Parathyroid adenoma (tissue), 2 donors: ENCODE measurements around the gene TRPC6.
"Not testable (repeated sequence)": the region's sequence is repeated elsewhere in the genome, so short reads cannot be mapped to it uniquely, and the experiment has no call there.

Source experiments
- H2AFZ ChIP-seq: fragments of 300-600 bp; sonication (generic); one replicate; pipeline ENCODE4 v1.7.0; 2017; ENCODE audit warnings: antibody characterized with exemption, mild to moderate bottlenecking
- H3K27ac ChIP-seq: fragments of 300-600 bp; sonication (generic); one replicate; pipeline ENCODE4 v1.7.0; 2017
- H3K27me3 ChIP-seq: fragments of 300-600 bp; sonication (generic); one replicate; pipeline ENCODE4 v1.7.0; 2017; ENCODE audit warnings: low read length; ENCODE audit not compliant: control insufficient read depth, insufficient read depth
- H3K36me3 ChIP-seq: fragments of 300-600 bp; sonication (generic); one replicate; pipeline ENCODE4 v1.7.0; 2017; ENCODE audit warnings: low read length; ENCODE audit not compliant: control insufficient read depth, insufficient read depth
- H3K4me1 ChIP-seq: fragments of 300-600 bp; sonication (generic); one replicate; pipeline ENCODE4 v1.7.0; 2017; ENCODE audit warnings: control low read depth
- H3K4me2 ChIP-seq: fragments of 300-600 bp; sonication (generic); one replicate; pipeline ENCODE4 v1.7.0; 2017; ENCODE audit warnings: low read length
- H3K4me3 ChIP-seq: fragments of 300-600 bp; sonication (generic); one replicate; pipeline ENCODE4 v1.7.0; 2017; ENCODE audit warnings: low read depth, low read length
- H3K79me2 ChIP-seq: fragments of 300-600 bp; sonication (generic); one replicate; pipeline ENCODE4 v1.7.0; 2017; ENCODE audit warnings: control low read depth
- H3K9ac ChIP-seq: fragments of 300-600 bp; sonication (generic); one replicate; pipeline ENCODE4 v1.7.0; 2017; ENCODE audit warnings: mild to moderate bottlenecking
- H3K9me3 ChIP-seq: fragments of 300-600 bp; sonication (generic); one replicate; pipeline ENCODE4 v1.7.0; 2017; ENCODE audit warnings: low read length; ENCODE audit not compliant: control insufficient read depth
- TF ChIP-seq, protein P1 (sequence below): fragments of 300-600 bp; sonication (generic); IDR thresholded peaks from one replicate; pipeline ENCODE4 v1.7.0; 2017; ENCODE audit warnings: antibody characterized with exemption, mild to moderate bottlenecking
- donor health status: primary hyperparathyroidism.

Gene TRPC6

DNA sequence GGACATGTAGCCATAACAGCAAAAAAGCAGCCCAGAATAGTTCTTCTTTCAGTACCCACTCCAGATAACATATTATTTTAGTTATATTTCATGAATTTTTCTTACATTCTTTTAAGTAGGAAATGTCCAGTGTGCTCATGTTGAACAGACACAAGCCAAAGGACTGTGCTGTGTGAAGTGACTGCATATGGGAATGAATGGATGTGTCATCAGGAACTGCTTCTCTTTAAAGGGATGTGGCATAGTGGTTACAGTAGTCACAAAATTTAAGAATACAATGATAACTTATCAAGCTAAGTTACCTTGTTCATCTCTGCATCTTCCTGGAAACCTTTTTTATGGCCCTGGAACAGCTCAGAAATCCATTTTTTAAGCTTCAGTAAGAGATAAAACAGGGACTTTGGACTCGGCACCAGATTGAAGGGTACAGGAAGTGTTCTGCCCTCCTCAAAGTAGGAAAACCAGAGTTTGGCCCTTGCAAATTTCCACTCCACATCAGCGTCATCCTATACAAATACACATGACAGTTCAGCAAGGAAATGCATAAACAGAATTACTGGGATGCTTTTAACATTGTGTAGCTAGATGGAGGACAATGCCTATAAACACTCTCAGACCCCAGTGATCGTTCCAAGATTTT, 112.8 kb downstream of the TRPC6 start:
- Histone ChIP-seq H2AFZ (no peak overlapping the region), H3K36me3 (no peaks in the 10 kb centered on the region), H3K9me3 (no peaks in the 10 kb centered on the region), H3K4me2 (no peak overlapping the region), H3K27ac (no peak overlapping the region), H3K79me2 (no peaks in the 10 kb centered on the region), H3K27me3 (no peaks in the 10 kb centered on the region), H3K9ac (no peak overlapping the region), H3K4me1 (no peaks in the 10 kb centered on the region), H3K4me3 (no peak overlapping the region)
- TF ChIP-seq, protein P1, sequence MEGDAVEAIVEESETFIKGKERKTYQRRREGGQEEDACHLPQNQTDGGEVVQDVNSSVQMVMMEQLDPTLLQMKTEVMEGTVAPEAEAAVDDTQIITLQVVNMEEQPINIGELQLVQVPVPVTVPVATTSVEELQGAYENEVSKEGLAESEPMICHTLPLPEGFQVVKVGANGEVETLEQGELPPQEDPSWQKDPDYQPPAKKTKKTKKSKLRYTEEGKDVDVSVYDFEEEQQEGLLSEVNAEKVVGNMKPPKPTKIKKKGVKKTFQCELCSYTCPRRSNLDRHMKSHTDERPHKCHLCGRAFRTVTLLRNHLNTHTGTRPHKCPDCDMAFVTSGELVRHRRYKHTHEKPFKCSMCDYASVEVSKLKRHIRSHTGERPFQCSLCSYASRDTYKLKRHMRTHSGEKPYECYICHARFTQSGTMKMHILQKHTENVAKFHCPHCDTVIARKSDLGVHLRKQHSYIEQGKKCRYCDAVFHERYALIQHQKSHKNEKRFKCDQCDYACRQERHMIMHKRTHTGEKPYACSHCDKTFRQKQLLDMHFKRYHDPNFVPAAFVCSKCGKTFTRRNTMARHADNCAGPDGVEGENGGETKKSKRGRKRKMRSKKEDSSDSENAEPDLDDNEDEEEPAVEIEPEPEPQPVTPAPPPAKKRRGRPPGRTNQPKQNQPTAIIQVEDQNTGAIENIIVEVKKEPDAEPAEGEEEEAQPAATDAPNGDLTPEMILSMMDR = no peak

DNA sequence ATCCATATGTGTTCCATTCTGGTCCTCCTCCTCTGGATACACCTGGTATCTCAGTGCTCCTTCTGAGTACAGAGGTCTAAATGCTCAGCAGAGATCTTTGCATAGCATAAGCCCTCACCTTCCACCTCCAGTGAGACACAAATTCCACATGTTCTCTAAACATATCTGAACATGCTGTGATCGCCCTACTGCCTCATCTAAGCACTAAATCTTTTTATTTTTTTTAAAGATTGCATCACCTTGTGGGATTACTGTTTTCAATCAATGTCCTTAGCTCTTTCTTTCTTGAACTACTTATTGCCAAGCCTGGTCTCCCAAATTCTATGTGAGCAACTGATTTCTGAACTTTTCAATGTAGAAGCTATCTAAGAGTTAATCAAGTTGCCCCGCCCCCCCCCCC, 113.4 kb downstream of the TRPC6 start:
- Histone ChIP-seq H3K36me3 (no peaks in the 10 kb centered on the region), H3K27me3 (no peaks in the 10 kb centered on the region), H3K4me2 (no peak overlapping the region), H3K4me3 (no peak overlapping the region), H3K9ac (no peak overlapping the region), H2AFZ (no peak overlapping the region), H3K9me3 (no peaks in the 10 kb centered on the region), H3K79me2 (no peaks in the 10 kb centered on the region), H3K4me1 (no peaks in the 10 kb centered on the region), H3K27ac (no peak overlapping the region)
- TF ChIP-seq, protein P1 = no peak

DNA sequence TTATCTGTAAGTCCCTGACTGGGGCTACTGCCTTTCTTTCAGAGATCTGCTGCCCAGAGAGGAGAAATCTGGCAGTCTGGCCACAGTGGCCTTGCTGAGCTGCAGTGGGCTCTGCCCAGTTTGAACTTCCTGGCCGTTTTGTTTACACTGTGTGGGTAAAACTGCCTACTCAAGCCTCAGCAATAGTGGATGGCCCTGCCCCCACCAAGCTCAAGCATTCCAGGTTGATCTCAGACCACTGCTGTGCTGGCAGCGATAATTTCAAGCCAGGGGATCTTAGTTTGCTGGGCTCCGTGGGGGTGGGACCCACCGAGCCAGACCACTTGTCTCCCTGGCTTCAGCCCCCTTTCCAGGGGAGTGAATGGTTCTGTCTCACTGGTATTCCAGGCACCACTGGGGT, 117.5 kb downstream of the TRPC6 start:
- no peaks in the 10 kb centered on the region for H3K27me3 ChIP-seq
- no peak overlapping the region for H3K9ac ChIP-seq
- H3K27ac ChIP-seq = no peak overlapping the region
- H3K9me3 ChIP-seq = no peaks in the 10 kb centered on the region
- no peak overlapping the region for H2AFZ ChIP-seq
- H3K4me2 ChIP-seq = no peak overlapping the region
- TF ChIP-seq, protein P1 = no peak
- H3K4me1 ChIP-seq = no peaks in the 10 kb centered on the region
- no peaks in the 10 kb centered on the region for H3K79me2 ChIP-seq
- no peak overlapping the region for H3K4me3 ChIP-seq
- H3K36me3 ChIP-seq = no peaks in the 10 kb centered on the region

DNA sequence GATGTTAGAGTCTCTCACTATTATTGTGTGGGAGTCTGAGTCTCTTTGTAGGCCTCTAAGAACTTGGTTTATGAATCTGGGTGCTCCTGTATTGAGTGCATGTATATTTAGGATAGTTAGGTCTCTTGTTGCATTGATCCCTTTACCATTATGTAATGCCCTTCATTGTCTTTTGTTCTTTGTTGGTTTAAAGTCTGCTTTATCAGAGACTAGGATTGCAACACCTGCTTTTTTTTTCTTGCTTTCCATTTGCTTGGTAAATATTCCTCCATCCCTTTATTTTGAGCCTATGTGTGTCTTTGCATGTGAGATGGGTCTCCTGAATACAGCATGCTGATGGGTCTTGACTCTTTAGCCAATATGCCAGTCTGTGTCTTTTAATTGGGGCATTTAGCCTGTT, 119.4 kb downstream of the TRPC6 start:
- H3K4me1 ChIP-seq, H3K27me3 ChIP-seq, H3K27ac ChIP-seq, H3K9me3 ChIP-seq, H3K4me3 ChIP-seq, H3K9ac ChIP-seq, H3K79me2 ChIP-seq, H3K4me2 ChIP-seq, H2AFZ ChIP-seq, H3K36me3 ChIP-seq: not testable (repeated sequence)

DNA sequence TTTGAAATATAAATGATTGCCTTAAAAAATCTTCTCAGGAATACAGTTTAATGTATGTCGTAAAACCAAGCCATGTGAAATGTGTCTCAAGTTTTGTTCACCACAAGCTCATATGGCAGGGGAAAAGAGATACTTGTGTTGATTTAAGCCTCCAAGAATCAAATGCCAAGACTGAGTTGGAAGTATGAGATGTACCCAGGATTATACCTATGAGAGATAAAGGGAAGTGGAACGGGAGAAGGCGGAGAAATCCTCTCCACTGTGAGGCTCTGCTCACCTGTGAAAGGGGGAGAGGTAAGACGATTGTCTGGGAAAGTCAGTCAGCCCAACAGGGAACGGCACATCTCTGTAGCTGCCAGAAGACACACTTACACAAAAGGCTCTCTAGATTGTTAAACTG, 124.8 kb downstream of the TRPC6 start:
- Histone ChIP-seq H3K4me1 (no peaks in the 10 kb centered on the region), H2AFZ (no peak overlapping the region), H3K79me2 (no peaks in the 10 kb centered on the region), H3K9me3 (no peaks in the 10 kb centered on the region), H3K27me3 (no peaks in the 10 kb centered on the region), H3K4me2 (no peak overlapping the region), H3K9ac (no peak overlapping the region), H3K4me3 (no peak overlapping the region), H3K27ac (no peak overlapping the region), H3K36me3 (no peaks in the 10 kb centered on the region)
- TF ChIP-seq, protein P1 = no peak
